Transverse colon (tissue), 4 donors: ENCODE data around the gene THRA. TPM values are rescaled to one million over a fixed set of nuclear protein-coding genes. Genes with fewer than 3 reads are reported as not detected.
A peak's percentile ranks its signal among the peaks of the same experiment; 100 is the strongest.

Experiments used
- DNase-seq: peaks from one replicate; pipeline ENCODE4 v3.0.0-alpha.2; 2019
- H3K27ac ChIP-seq, 4 donors: fragments of 200-600 bp; sonication (generic); 2 replicates each; pipeline ENCODE4 v1.5.1; 2016 to 2018; ENCODE audit warnings: inconsistent platforms in 4 of 4
- H3K27me3 ChIP-seq: fragments of 200-600 bp; sonication (generic); 2 replicates; pipeline ENCODE4 v1.5.1; 2017; ENCODE audit warnings: inconsistent platforms
- H3K36me3 ChIP-seq, 4 donors: fragments of 200-600 bp; sonication (generic); 2 replicates each; pipeline ENCODE4 v1.5.1; 2017 to 2019; ENCODE audit warnings: inconsistent platforms in 4 of 4
- H3K4me1 ChIP-seq, 4 donors: fragments of 200-600 bp; sonication (generic); 2 replicates each; pipeline ENCODE4 v1.5.1; 2017 to 2020; ENCODE audit warnings: inconsistent platforms in 4 of 4
- H3K4me3 ChIP-seq, 4 donors: fragments of 200-600 bp; sonication (generic); 1 replicate in 1 of 4; 2 replicates in 3 of 4; pipeline versions ENCODE4 v1.5.1 to v1.6.1; 2017 to 2019; ENCODE audit warnings: inconsistent platforms in 4 of 4
- H3K9me3 ChIP-seq, 2 donors: fragments of 200-600 bp; sonication (generic); 2 replicates each; pipeline ENCODE4 v1.5.1; 2017 to 2019; ENCODE audit warnings: inconsistent platforms in 2 of 2
- CTCF ChIP-seq, 5 experiments: fragments of 200-600 bp in 3 of 5; fragments of 450-650 bp in 2 of 5; sonication (generic) in 3 of 5; IDR thresholded peaks; 1 replicate in 2 of 5; 2 replicates in 3 of 5; pipeline ENCODE4 v1.5.1; 2016 to 2017; ENCODE audit warnings: antibody characterized with exemption in 5 of 5, inconsistent platforms in 3 of 5, mild to moderate bottlenecking in 2 of 5, moderate library complexity in 1 of 5
- EP300 ChIP-seq: sonication (generic); formaldehyde crosslinking; IDR thresholded peaks from one replicate; pipeline ENCODE4 v1.6.1; 2017; ENCODE audit warnings: antibody characterized with exemption, low read depth
- POLR2A ChIP-seq: fragments of 450-650 bp; IDR thresholded peaks from one replicate; pipeline ENCODE4 v1.6.1; 2016; ENCODE audit warnings: antibody characterized with exemption, mild to moderate bottlenecking, moderate library complexity
- POLR2AphosphoS5 ChIP-seq, 3 donors: sonication (generic); formaldehyde crosslinking; IDR thresholded peaks; one replicate each; pipeline ENCODE4 v1.6.1; 2016; ENCODE audit warnings: antibody characterized with exemption in 3 of 3
- WGBS, 2 donors: methylation state at CpG; one replicate each; pipeline ENCODE4 v1.1.5; 2018; ENCODE audit warnings: low coverage in 1 of 2; 5-methylcytosine and 5-hydroxymethylcytosine counted together
- in situ Hi-C, 4 donors: fragments of 200-750 bp; cut with MboI; loops; one replicate each; pipeline versions ENCODE4 v1.15.0 to v1.15.1; 2017; ENCODE audit warnings: low sequenced_read_pairs in 3 of 4, low pct_ligation_motif_present in 1 of 4, low pct_unique_long_range_greater_than_20kb in 1 of 4
- intact Hi-C: fragments of 100-400 bp; cut with DNase I; formaldehyde crosslinking; loops from one replicate; pipeline ENCODE4 v1.15.1; 2023; ENCODE audit warnings: low total_unique reads
- total RNA-seq, 4 donors: library from RNA; depleted of rRNA; stranded (reverse); fragments of >200 nt; gene quantifications; one replicate each; pipeline ENCODE4 v1.1.0, GENCODE V29; 2016

THRA gene
- total RNA-seq, 4 donors from 2014 or later = 32.6 to 82.6 (median 58.6) TPM

DNA sequence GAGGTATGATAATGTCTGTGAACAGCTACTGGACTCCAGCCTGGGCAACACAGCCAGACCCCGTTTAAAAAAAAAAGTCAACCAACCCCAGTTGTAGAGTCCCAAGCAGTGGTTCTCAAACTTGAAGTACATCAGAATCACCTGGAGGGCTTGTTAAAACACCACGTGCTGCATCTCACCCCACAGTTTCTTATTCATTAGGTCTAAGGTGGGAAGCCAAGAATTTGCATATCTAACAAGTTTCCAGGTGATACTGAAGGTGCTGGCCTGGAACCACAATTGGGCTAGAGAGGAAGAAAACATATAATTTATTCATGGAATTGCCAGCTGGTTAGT lies 52.3 kb downstream of the THRA start:
- in situ Hi-C loops (loop anchor here in 1 of 4 donors (10.0 kb wide), 2 partner anchors 50 kb away; partner anchors contain the start of gene THRA), intact Hi-C loops (loop anchor here (10.0 kb wide), 1 partner anchor 50 kb away; no protein-coding TSS in a partner anchor)
- no peaks in the 10 kb centered on the region for H3K27me3 ChIP-seq
- peaks cover 40 to 62% (median 48%) of the 10 kb centered on the region in 4 donors for H3K4me1 ChIP-seq
- TF ChIP-seq POLR2AphosphoS5 (IDR thresholded peaks at IDR 0.05) (no peak), POLR2A (no peak), CTCF (IDR thresholded peaks at IDR 0.05) (no peak), EP300 (no peak)
- peak overlapping the region; percentile 93 to 99 (median 96) for H3K27ac ChIP-seq
- 61% methylated on average over 2 of the region's 2 CpGs; no CpG with 5 or more reads in 1 of the 2 donors for whole genome bisulfite sequencing, 2 donors
- no peaks in the 10 kb centered on the region for H3K36me3 ChIP-seq
- DNase-seq = no peak
- H3K9me3 ChIP-seq = no peaks in the 10 kb centered on the region
- H3K4me3 ChIP-seq = no peak overlapping the region

DNA sequence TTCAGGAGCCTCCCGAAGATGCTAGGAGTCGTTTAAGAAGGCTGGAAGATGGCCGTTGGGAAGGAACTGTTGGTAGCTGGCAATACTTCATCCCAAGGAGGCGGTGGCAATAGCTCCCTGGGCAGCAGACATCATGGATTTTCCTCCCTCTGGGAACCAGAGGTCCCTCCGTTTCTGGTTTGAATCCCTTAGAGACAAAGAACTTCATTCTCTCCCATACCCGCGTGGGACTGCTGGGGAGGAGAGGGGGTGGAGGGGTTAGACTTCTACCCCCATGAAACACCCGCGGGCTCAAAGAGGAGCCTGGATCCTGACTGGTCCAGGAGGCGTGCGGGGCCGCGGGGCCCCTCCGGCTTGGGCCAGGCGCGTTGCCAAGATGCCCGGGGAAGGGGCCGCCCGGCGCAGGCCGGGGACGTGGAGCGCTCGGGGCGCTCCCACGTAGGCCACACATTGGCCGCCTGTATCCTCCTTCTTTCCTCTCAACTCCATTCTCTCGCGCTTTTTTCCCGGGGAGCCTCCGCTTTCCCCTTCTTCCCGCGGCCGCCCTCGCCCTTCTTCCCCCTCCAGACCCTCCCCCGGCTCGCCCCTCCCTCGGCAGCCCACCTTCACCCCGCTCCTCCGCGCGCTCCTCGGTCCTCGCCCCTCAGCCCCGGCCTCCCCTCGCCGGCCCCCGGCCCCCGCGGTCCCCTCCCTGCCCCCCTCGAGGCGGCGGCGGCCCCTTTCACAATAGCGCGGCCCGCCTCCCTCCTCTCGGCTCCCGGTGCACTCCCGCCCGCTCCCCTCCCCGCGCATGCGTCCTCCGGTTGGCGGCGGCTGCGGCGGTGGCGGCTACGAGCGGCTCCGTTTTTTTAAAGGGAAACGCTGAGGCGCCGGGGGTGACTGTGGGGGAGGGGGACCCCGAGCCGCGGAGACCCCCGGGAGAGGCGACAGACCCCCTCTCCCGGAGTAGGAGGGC lies 58.7 kb downstream of the THRA start, which contains the start of gene MSL1:
Gene MSL1, plus strand, starts transcription at position 791 of the 955 bp plus-strand sequence. CDS start 642 bp downstream, outside the sequence.
- peak; percentile 64 for TF ChIP-seq POLR2A
- peak in 1 of 5 experiments; percentile 3 for TF ChIP-seq CTCF (IDR thresholded peaks at IDR 0.05)
- TF ChIP-seq POLR2AphosphoS5 (IDR thresholded peaks at IDR 0.05) = peak; percentile 79 to 91 (median 88)
- TF ChIP-seq EP300 = no peak
- peak within 1 kb of the TSS; percentile 96 to 98 (median 98) for H3K27ac ChIP-seq
- peak; percentile 91 for DNase-seq
- peaks cover 0 to 4% (median 2%) of the 10 kb centered on the region in 4 donors for H3K36me3 ChIP-seq
- intact Hi-C loops = loop anchor here (10.0 kb wide), 1 partner anchor 107 kb away; the partner anchor contains the start of gene CSF3
- H3K27me3 ChIP-seq = no peaks in the 10 kb centered on the region
- no peaks in the 10 kb centered on the region for H3K9me3 ChIP-seq
- peaks cover 19 to 48% (median 31%) of the 10 kb centered on the region in 4 donors for H3K4me1 ChIP-seq
- in situ Hi-C loops = no loop called here
- peak within 1 kb of the TSS; percentile 88 to 99 (median 95) for H3K4me3 ChIP-seq
- 1 to 8% methylated on average over 5 to 53 of the region's 82 CpGs for WGBS, 2 donors

GRCh38 chr17:40122136-40122998 lies 59.6 kb downstream of the THRA start:
- intact Hi-C loops = loop anchor here (10.0 kb wide), 1 partner anchor 108 kb away; the partner anchor contains the start of gene CSF3
- Histone ChIP-seq H3K27me3 (no peaks in the 10 kb centered on the region), H3K4me3 (peak overlapping the region; percentile 88 to 99 (median 95)), H3K9me3 (no peaks in the 10 kb centered on the region), H3K36me3 (peaks cover 0 to 13% (median 5%) of the 10 kb centered on the region in 4 donors), H3K4me1 (peaks cover 19 to 48% (median 31%) of the 10 kb centered on the region in 4 donors), H3K27ac (peak overlapping the region; percentile 96 to 98 (median 98))
- TF ChIP-seq CTCF (IDR thresholded peaks at IDR 0.05) (peak in 3 of 5 experiments; percentile 10 to 19 (median 15)), EP300 (no peak), POLR2A (peak; percentile 31), POLR2AphosphoS5 (IDR thresholded peaks at IDR 0.05) (peak in 1 of 3 donors; percentile 42)
- peak; percentile 49 for DNase-seq
- 1% methylated on average over 19 of the region's 97 CpGs; no CpG with 5 or more reads in 1 of the 2 donors for WGBS, 2 donors
- in situ Hi-C loops = no loop called here
